Measurements from ENCODE around the gene LRBA.

Gene LRBA

GRCh38 chr4:150495550-150495949 is 519.5 kb downstream of the LRBA start:
- no peak for DNase-seq (ENCODE audit: low spot score)

GRCh38 chr4:150493851-150494250 is 521.2 kb downstream of the LRBA start:
- DNase-seq (ENCODE audit: low spot score), result no peak

- DNase-seq (ENCODE audit: low spot score), result no peak
Measured at GRCh38 chr4:150491132-150492049, 523.7 kb downstream of the LRBA start.

GRCh38 chr4:150482581-150482980 is 532.5 kb downstream of the LRBA start:
- DNase-seq (ENCODE audit: low spot score), result no peak

- no peak for DNase-seq (ENCODE audit: low spot score)
Measured at GRCh38 chr4:150479657-150480056, 535.4 kb downstream of the LRBA start.

- no peak for DNase-seq (ENCODE audit: low spot score)
Measured at GRCh38 chr4:150477869-150478268, 537.2 kb downstream of the LRBA start.

GRCh38 chr4:150476776-150477175 is 538.3 kb downstream of the LRBA start:
- DNase-seq (ENCODE audit: low spot score), result no peak

- DNase-seq (ENCODE audit: low spot score), result no peak
Measured at GRCh38 chr4:150475763-150476162, 539.3 kb downstream of the LRBA start.

GRCh38 chr4:150464523-150464922 is 550.6 kb downstream of the LRBA start:
- DNase-seq (ENCODE audit: low spot score), result no peak

GRCh38 chr4:150462743-150463142 is 552.3 kb downstream of the LRBA start:
- DNase-seq (ENCODE audit: low spot score), result no peak

GRCh38 chr4:150461957-150462356 is 553.1 kb downstream of the LRBA start:
- no peak for DNase-seq (ENCODE audit: low spot score)

- no peak for DNase-seq (ENCODE audit: low spot score)
Measured at GRCh38 chr4:150457802-150458201, 557.3 kb downstream of the LRBA start.

GRCh38 chr4:150451883-150452282 is 563.2 kb downstream of the LRBA start:
- no peak for DNase-seq (ENCODE audit: low spot score)

GRCh38 chr4:150447356-150447755 is 567.7 kb downstream of the LRBA start:
- DNase-seq (ENCODE audit: low spot score), result no peak

- no peak for DNase-seq (ENCODE audit: low spot score)
Measured at GRCh38 chr4:150439451-150439933, 575.6 kb downstream of the LRBA start.

GRCh38 chr4:150436598-150437370 is 578.3 kb downstream of the LRBA start:
- no peak for DNase-seq (ENCODE audit: low spot score)

- DNase-seq (ENCODE audit: low spot score), result no peak
Measured at GRCh38 chr4:150431221-150431620, 583.9 kb downstream of the LRBA start.

- no peak for DNase-seq (ENCODE audit: low spot score)
Measured at GRCh38 chr4:150425161-150425560, 589.9 kb downstream of the LRBA start.

- DNase-seq (ENCODE audit: low spot score), result no peak
Measured at GRCh38 chr4:150423503-150423902, 591.6 kb downstream of the LRBA start.

- no peak for DNase-seq (ENCODE audit: low spot score)
Measured at GRCh38 chr4:150423074-150423473, 592.0 kb downstream of the LRBA start.

- no peak for DNase-seq (ENCODE audit: low spot score)
Measured at GRCh38 chr4:150421612-150422011, 593.5 kb downstream of the LRBA start.

GRCh38 chr4:150419939-150420338 is 595.1 kb downstream of the LRBA start:
- DNase-seq (ENCODE audit: low spot score), result no peak
